Keratinocyte (primary cell): ENCODE measurements around the gene MLLT3. TPM values are rescaled to one million over a fixed set of nuclear protein-coding genes. Genes with fewer than 3 reads are reported as not detected.

Source experiments
- DNase-seq: peaks from one replicate; pipeline ENCODE4 v3.0.0-alpha.2; 2011; ENCODE audit warnings: low read depth, missing footprints, low spot score
- FAIRE-seq: peaks from 2 replicates; lab custom pipeline; 2011; peaks lifted over from hg19 to GRCh38; lab: Jason Lieb, UNC
- H2AFZ ChIP-seq: 2 replicates; pipeline ENCODE4 v1.6.0; 2012; ENCODE audit warnings: low read length, control low read depth, inconsistent platforms; ENCODE audit not compliant: control insufficient read depth
- H3K27ac ChIP-seq: 2 replicates; pipeline ENCODE4 v1.5.1; 2011; ENCODE audit warnings: low read length; ENCODE audit not compliant: control insufficient read depth, insufficient read depth
- H3K27me3 ChIP-seq: 3 replicates; pipeline ENCODE4 v1.6.0; 2011; ENCODE audit warnings: low read length; ENCODE audit not compliant: control insufficient read depth, insufficient read depth; ENCODE audit errors: extremely low read depth
- H3K36me3 ChIP-seq, 2 experiments: 2 replicates in 1 of 2; 3 replicates in 1 of 2; pipeline ENCODE4 v1.5.1; 2011; ENCODE audit warnings: low read length in 2 of 2, mild to moderate bottlenecking in 1 of 2; ENCODE audit not compliant: control insufficient read depth in 2 of 2, insufficient read depth in 2 of 2; ENCODE audit errors: extremely low read depth in 1 of 2
- H3K4me1 ChIP-seq: 3 replicates; pipeline ENCODE4 v1.5.1; 2011; ENCODE audit warnings: low read length; ENCODE audit not compliant: control insufficient read depth, insufficient read depth; ENCODE audit errors: extremely low read depth
- H3K4me2 ChIP-seq: 3 replicates; pipeline ENCODE4 v1.6.0; 2011; ENCODE audit warnings: low read depth, low read length; ENCODE audit not compliant: control insufficient read depth, insufficient read depth; ENCODE audit errors: extremely low read depth
- H3K4me3 ChIP-seq, 3 experiments: fragments of 200-600 bp in 1 of 3; sonication (generic) in 1 of 3; 2 replicates in 2 of 3; 3 replicates in 1 of 3; pipeline ENCODE4 v1.5.1; 2011 to 2016; ENCODE audit warnings: low read length in 3 of 3, mild to moderate bottlenecking in 3 of 3, control low read depth in 2 of 3, inconsistent platforms in 1 of 3, low read depth in 1 of 3, mixed read lengths in 1 of 3, mixed run types in 1 of 3, moderate library complexity in 1 of 3; ENCODE audit not compliant: control insufficient read depth in 2 of 3, insufficient read depth in 2 of 3; ENCODE audit errors: extremely low read depth in 1 of 3
- H3K79me2 ChIP-seq: 2 replicates; pipeline ENCODE4 v1.6.0; 2012; ENCODE audit warnings: low read length; ENCODE audit not compliant: control insufficient read depth, insufficient read depth
- H3K9ac ChIP-seq: 3 replicates; pipeline ENCODE4 v1.6.0; 2011; ENCODE audit warnings: low read length; ENCODE audit not compliant: control insufficient read depth, insufficient read depth; ENCODE audit errors: extremely low read depth
- H3K9me1 ChIP-seq: 3 replicates; pipeline ENCODE4 v1.6.0; 2011; ENCODE audit warnings: low read length; ENCODE audit not compliant: control insufficient read depth, insufficient read depth; ENCODE audit errors: extremely low read depth
- H3K9me3 ChIP-seq: 2 replicates; pipeline ENCODE4 v1.5.1; 2012; ENCODE audit warnings: low read depth, low read length; ENCODE audit not compliant: control insufficient read depth
- H4K20me1 ChIP-seq: 3 replicates; pipeline ENCODE4 v1.6.0; 2011; ENCODE audit warnings: low read length; ENCODE audit not compliant: control insufficient read depth, insufficient read depth; ENCODE audit errors: extremely low read depth
- EZH2 ChIP-seq: IDR thresholded peaks from one replicate; pipeline ENCODE4 v1.6.1; 2012; ENCODE audit warnings: inconsistent platforms, mild to moderate bottlenecking, low read length, moderate library complexity
- dilution Hi-C: fragments of 300-500 bp; cut with MboI; formaldehyde crosslinking; loops from one replicate; pipeline ENCODE4 v1.7.0; 2020; ENCODE audit warnings: low sequenced_read_pairs; ENCODE audit not compliant: extremely low pct_ligation_motif_present
- polyA plus RNA-seq, 5 experiments: library from polyadenylated mRNA; depleted of rRNA in 3 of 5; stranded (reverse) in 3 of 5; stranded (forward) in 1 of 5; unstranded in 1 of 5; fragments of >200 nt; gene quantifications; 1 replicate in 1 of 5; 2 replicates in 3 of 5; 3 replicates in 1 of 5; pipeline versions ENCODE4 v1.2.1 to v1.2.3, GENCODE V29; 2011 to 2012; ENCODE audit warnings: missing spikeins in 2 of 5, low read depth in 1 of 5, low replicate concordance in 1 of 5
- TF ChIP-seq, protein P1 (sequence below), 3 experiments: IDR thresholded peaks in 1 of 3; conservative IDR thresholded peaks in 1 of 3; optimal IDR thresholded peaks in 1 of 3; 2 replicates in 2 of 3; 3 replicates in 1 of 3; pipeline versions ENCODE3 to v1.5.1; 2011; ENCODE audit warnings: low read length in 3 of 3, mild to moderate bottlenecking in 3 of 3, moderate library complexity in 2 of 3, control low read depth in 1 of 3, inconsistent platforms in 1 of 3; ENCODE audit not compliant: insufficient read depth in 2 of 3; ENCODE audit errors: extremely low read depth in 1 of 3

Gene MLLT3
- polyA plus RNA-seq, 1 donor (not counting 4 experiments of a cell fraction or from before 2014, with no cell fraction given) = 17.0 TPM

DNA sequence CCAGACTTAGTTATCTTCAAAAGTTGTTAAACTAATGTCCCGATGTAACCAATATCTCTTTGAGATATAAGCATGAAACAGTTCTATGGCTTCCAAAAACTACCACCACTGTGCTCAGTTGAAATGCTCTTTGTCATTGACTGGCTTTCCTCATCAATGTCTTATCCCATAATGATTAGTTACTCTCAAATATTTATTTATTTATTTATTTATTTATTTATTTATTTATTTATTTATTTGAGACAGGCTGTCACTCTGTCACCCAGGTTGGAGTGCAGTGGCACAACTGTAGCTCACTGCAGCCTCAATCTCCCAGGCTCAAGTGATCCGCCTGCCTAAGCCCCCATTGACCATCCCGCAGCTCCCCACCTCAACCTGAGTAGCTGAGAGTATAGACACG is 28.0 kb upstream of the MLLT3 start:
- no peak overlapping the region for H3K4me3 ChIP-seq
- dilution Hi-C loops = no loop called here

DNA sequence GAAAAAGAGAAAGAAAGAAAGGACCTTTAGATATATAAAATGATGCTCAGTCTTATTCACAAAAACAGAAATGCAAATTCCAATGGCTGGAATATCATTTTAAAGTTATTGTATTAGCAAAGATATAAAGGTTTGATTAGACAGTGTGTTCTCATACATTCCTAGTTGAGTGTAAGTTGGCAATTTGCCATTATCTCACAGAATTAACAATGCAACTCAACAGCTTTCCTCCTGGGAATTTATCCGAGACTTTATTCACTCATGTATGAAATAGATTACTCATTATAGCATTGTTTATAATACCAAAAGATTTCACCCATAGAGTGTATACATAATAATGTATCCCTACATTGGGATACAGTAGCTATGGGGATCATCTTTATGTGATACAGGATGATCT is 27.1 kb upstream of the MLLT3 start:
- H3K79me2 ChIP-seq = no peaks in the 10 kb centered on the region
- no peak overlapping the region for H3K9ac ChIP-seq
- FAIRE-seq = no peak
- no peak overlapping the region for H2AFZ ChIP-seq
- no peaks in the 10 kb centered on the region for H3K4me1 ChIP-seq
- no peaks in the 10 kb centered on the region for H3K9me1 ChIP-seq
- no peaks in the 10 kb centered on the region for H3K9me3 ChIP-seq
- H3K27ac ChIP-seq = no peak overlapping the region
- no peaks in the 10 kb centered on the region for H3K27me3 ChIP-seq
- no peak for TF ChIP-seq EZH2
- TF ChIP-seq, protein P1, sequence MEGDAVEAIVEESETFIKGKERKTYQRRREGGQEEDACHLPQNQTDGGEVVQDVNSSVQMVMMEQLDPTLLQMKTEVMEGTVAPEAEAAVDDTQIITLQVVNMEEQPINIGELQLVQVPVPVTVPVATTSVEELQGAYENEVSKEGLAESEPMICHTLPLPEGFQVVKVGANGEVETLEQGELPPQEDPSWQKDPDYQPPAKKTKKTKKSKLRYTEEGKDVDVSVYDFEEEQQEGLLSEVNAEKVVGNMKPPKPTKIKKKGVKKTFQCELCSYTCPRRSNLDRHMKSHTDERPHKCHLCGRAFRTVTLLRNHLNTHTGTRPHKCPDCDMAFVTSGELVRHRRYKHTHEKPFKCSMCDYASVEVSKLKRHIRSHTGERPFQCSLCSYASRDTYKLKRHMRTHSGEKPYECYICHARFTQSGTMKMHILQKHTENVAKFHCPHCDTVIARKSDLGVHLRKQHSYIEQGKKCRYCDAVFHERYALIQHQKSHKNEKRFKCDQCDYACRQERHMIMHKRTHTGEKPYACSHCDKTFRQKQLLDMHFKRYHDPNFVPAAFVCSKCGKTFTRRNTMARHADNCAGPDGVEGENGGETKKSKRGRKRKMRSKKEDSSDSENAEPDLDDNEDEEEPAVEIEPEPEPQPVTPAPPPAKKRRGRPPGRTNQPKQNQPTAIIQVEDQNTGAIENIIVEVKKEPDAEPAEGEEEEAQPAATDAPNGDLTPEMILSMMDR (optimal IDR thresholded peaks at IDR 0.05 in 1 of 3, IDR thresholded peaks at IDR 0.05 in 1 of 3, conservative IDR thresholded peaks at IDR 0.05 in 1 of 3; ENCODE audit: extremely low read depth in 1 of 3, insufficient read depth in 2 of 3, low read length in 3 of 3) = no peak
- no peaks in the 10 kb centered on the region for H4K20me1 ChIP-seq
- H3K4me3 ChIP-seq = no peak overlapping the region
- no peak for DNase-seq
- no peak overlapping the region for H3K4me2 ChIP-seq
- H3K36me3 ChIP-seq = no peaks in the 10 kb centered on the region
- dilution Hi-C loops = no loop called here

More for the DNA sequence above, 28.0 kb upstream of the MLLT3 start:
- H3K9me1 ChIP-seq = no peaks in the 10 kb centered on the region
- H2AFZ ChIP-seq = no peak overlapping the region
- FAIRE-seq (no peak), DNase-seq (no peak)
- no peaks in the 10 kb centered on the region for H3K9me3 ChIP-seq
- H3K79me2 ChIP-seq = no peaks in the 10 kb centered on the region
- H3K36me3 ChIP-seq = no peaks in the 10 kb centered on the region
- H3K27me3 ChIP-seq = no peaks in the 10 kb centered on the region
- no peak overlapping the region for H3K27ac ChIP-seq
- H3K9ac ChIP-seq = no peak overlapping the region
- H4K20me1 ChIP-seq = no peaks in the 10 kb centered on the region
- H3K4me1 ChIP-seq = no peaks in the 10 kb centered on the region
- no peak overlapping the region for H3K4me2 ChIP-seq
- no peak for TF ChIP-seq EZH2
- TF ChIP-seq, protein P1 (optimal IDR thresholded peaks at IDR 0.05 in 1 of 3, IDR thresholded peaks at IDR 0.05 in 1 of 3, conservative IDR thresholded peaks at IDR 0.05 in 1 of 3; ENCODE audit: extremely low read depth in 1 of 3, insufficient read depth in 2 of 3, low read length in 3 of 3) = no peak
